ENCODE measurements around the gene SKIC8.

GRCh38 chr15:78308422-78309032, 9.1 kb upstream of the SKIC8 start:
- TF ChIP-seq EZH2phosphoT487 (IDR thresholded peaks at IDR 0.05; ENCODE audit: insufficient read depth, low read depth) (no peak), EZH2 (IDR thresholded peaks at IDR 0.05; ENCODE audit: insufficient read depth, poor library complexity, severe bottlenecking) (no peak)

Data from GM23248 (cell line).